Esophagus squamous epithelium (tissue), 4 donors: Measurements from ENCODE around the gene CD1E.
"Not testable (repeated sequence)": the region's sequence is repeated elsewhere in the genome, so short reads cannot be mapped to it uniquely, and the experiment has no call there.

Experiments used
- POLR2A ChIP-seq, 4 donors: fragments of 450-650 bp; IDR thresholded peaks; one replicate each; pipeline ENCODE4 v1.6.1; 2017; ENCODE audit warnings: antibody characterized with exemption in 4 of 4, mild to moderate bottlenecking in 4 of 4, moderate library complexity in 3 of 4
- TF ChIP-seq, protein P1 (sequence below), 6 experiments: fragments of 450-650 bp in 4 of 6; fragments of 200-600 bp in 2 of 6; sonication (generic) in 2 of 6; IDR thresholded peaks; one replicate each; pipeline ENCODE4 v1.5.1; 2016 to 2019; ENCODE audit warnings: antibody characterized with exemption in 6 of 6, mild to moderate bottlenecking in 4 of 6, moderate library complexity in 4 of 6

DNA sequence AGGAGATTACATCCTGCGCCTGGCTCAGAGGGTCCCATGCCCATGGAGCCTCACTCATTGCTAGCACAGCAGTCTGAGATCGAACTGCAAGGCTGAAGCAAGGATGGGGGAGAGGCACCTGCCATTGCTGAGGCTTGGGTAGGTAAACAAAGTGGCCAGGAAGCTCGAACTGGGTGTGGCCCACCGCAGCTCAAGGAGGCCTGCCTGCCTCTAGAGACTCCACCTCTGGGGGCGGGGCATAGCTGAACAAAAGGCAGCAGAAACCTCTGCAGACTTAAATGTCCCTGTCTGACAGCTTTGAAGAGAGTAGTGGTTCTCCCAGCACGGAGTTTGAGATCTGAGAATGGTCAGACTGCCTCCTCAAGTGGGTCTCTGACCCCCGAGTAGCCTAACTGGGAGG is 17.3 kb upstream of the CD1E start:
- TF ChIP-seq, protein P1, sequence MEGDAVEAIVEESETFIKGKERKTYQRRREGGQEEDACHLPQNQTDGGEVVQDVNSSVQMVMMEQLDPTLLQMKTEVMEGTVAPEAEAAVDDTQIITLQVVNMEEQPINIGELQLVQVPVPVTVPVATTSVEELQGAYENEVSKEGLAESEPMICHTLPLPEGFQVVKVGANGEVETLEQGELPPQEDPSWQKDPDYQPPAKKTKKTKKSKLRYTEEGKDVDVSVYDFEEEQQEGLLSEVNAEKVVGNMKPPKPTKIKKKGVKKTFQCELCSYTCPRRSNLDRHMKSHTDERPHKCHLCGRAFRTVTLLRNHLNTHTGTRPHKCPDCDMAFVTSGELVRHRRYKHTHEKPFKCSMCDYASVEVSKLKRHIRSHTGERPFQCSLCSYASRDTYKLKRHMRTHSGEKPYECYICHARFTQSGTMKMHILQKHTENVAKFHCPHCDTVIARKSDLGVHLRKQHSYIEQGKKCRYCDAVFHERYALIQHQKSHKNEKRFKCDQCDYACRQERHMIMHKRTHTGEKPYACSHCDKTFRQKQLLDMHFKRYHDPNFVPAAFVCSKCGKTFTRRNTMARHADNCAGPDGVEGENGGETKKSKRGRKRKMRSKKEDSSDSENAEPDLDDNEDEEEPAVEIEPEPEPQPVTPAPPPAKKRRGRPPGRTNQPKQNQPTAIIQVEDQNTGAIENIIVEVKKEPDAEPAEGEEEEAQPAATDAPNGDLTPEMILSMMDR (IDR thresholded peaks at IDR 0.05) = not testable (repeated sequence)
- TF ChIP-seq POLR2A (IDR thresholded peaks at IDR 0.05) = not testable (repeated sequence)
